ENCODE results near the gene UNC80.

UNC80 gene

GRCh38 chr2:209986415-209986814 lies 214.8 kb downstream of the UNC80 start:
- no peak overlapping the region for H3K4me3 ChIP-seq (ENCODE audit: low read depth, low read length)
- TF ChIP-seq CTCF (conservative IDR thresholded peaks at IDR 0.05; ENCODE audit: low read depth, low read length), result no peak
- no peak for DNase-seq (ENCODE audit: low read depth)

- DNase-seq (ENCODE audit: low read depth), result no peak
- TF ChIP-seq CTCF (conservative IDR thresholded peaks at IDR 0.05; ENCODE audit: low read depth, low read length), result no peak
- H3K4me3 ChIP-seq (ENCODE audit: low read depth, low read length), result no peak overlapping the region
Measured at GRCh38 chr2:209988010-209988409, 216.4 kb downstream of the UNC80 start.

GRCh38 chr2:209990838-209991237 lies 219.2 kb downstream of the UNC80 start:
- H3K4me3 ChIP-seq (ENCODE audit: low read depth, low read length), result no peak overlapping the region
- DNase-seq (ENCODE audit: low read depth), result no peak
- TF ChIP-seq CTCF (conservative IDR thresholded peaks at IDR 0.05; ENCODE audit: low read depth, low read length), result no peak

GRCh38 chr2:209993968-209994367 lies 222.3 kb downstream of the UNC80 start:
- no peak for DNase-seq (ENCODE audit: low read depth)
- TF ChIP-seq CTCF (conservative IDR thresholded peaks at IDR 0.05; ENCODE audit: low read depth, low read length), result no peak
- no peak overlapping the region for H3K4me3 ChIP-seq (ENCODE audit: low read depth, low read length)

- no peak for DNase-seq (ENCODE audit: low read depth)
- no peak overlapping the region for H3K4me3 ChIP-seq (ENCODE audit: low read depth, low read length)
- no peak for TF ChIP-seq CTCF (conservative IDR thresholded peaks at IDR 0.05; ENCODE audit: low read depth, low read length)
Measured at GRCh38 chr2:209998596-209998995, 227.0 kb downstream of the UNC80 start.

GRCh38 chr2:210000464-210001324 lies 229.1 kb downstream of the UNC80 start:
- no peak for TF ChIP-seq CTCF (conservative IDR thresholded peaks at IDR 0.05; ENCODE audit: low read depth, low read length)
- DNase-seq (ENCODE audit: low read depth), result no peak
- H3K4me3 ChIP-seq (ENCODE audit: low read depth, low read length), result no peak overlapping the region

Measured in choroid plexus epithelial cell (primary cell).